ENCODE data around the gene TRIOBP.
A peak's percentile ranks its signal among the peaks of the same experiment; 100 is the strongest.

Gene TRIOBP

DNA sequence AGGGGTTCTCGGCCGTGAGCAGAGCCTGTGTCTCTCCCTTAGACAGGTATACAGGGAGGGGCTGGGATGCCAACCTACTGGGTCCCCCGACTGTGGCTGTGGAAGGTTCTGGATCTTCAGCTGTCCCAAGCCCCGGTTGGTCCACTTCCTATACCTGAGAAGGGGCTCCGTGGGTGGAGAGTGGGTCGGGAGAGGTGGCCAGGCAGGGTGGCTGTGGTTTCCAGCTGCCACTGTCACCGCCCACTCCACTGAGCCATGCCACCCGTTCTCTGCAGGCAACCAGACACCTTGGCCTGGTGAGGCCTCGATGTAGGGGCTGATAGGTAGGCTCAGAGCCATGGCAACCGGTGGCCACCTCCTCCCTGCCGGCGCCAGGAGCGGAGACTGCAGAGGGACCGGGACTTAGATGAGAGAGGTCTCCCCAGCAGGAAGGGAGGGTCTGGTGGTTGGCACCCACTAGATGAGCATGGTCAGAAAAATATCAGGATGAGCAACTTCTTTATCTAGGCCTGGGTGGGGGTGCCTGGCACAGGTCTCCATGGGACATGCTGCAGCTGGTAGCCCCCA, 53.8 kb downstream of the TRIOBP start:
- DNase-seq, result peak; percentile 31

DNA sequence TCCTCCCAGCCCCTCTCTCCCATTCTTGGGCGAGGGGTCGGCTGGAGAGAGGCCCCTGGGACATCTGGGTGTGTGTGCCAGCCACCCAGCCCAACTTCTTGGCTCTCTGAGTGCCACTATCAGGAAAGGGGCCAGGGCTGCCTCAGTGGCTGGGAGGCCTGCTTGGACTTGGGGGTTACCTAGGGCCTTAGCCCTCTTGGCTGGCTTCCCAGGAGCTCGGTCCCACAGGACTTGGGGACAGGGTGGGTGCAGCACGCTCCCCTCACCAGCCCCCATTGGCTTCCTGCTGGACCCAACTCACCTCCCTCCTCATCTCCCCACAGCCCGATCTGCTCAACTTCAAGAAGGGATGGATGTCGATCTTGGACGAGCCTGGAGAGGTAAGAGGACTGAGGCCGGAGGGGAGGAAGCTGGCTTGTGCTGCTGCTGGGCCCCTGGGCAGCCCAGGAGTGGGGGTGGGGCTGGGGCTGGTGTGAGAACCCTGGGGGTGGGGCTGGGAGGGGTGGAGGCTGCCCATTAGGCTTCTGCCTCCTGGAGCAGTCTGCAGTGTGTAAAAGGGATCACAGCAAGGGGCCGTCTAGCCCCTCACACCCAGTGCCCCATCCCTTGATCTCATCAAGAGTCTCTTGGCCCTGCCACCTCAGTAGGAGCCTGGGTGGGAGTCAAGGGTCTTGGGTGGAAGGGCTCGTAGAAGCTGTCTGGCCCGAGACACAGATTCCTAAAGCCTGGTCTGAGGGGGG, 54.8 kb downstream of the TRIOBP start:
- no peak for DNase-seq

DNA sequence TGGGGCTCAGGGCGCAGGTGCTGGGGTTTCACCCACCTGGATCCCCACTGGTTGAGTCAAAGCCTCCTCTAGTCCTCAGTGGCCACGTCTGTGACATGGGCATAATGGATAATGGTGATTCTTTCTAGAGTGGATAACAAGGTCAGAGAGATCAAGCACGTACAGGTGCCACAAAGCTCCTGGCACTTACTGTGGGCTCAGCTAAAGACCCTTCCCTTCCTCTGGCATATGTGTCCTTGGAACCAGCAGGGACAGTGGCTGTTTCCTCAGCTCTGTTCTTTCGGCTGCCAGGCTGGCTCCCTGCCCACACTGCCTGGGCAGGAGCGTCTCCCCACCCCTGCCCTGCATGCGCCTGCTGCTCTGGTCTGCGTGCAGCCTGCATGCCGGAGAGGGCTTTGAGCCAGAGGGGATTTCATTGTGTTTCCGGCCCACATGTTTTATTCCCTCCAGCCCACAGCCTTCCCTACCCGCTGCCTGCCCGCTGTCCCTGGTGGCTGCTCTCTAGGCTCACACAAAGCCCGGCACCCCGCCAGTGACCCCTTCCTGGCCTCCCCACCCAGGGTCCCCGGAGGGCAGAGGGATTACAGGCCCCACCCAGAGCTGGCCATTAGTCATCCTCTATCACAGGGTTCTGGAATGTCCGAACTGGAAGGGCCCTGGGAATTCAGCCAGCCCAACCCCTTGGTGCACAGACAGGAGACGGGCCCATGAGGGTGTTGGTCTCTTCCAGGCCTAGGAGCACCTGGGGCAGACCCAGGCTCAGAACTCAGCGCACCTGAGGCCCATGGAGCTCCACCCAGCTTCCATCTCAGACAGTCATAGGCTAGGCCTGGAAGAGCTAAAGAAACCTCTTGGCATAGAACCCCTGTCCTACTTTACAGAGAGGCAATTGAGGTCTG, 55.6 kb downstream of the TRIOBP start:
- peak; percentile 93 for DNase-seq

DNA sequence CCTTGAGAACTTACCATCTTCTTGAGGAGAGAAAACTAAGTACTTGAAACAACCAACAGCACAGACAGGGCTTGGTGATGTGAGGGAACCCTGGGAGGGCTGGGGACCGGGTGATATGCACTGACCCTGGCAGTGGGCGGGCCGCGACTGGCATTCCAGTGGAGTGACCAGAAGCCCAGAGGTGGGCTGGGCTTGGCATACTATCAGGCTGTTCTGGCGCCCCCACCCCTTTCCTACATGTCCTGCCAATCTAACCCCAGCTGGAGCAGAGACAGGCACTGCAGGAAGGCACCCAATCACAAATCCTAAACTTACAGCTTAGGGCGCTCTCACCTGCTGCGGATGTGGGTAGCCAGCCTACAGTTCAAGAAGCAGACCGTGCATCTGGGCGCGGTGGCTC, 56.9 kb downstream of the TRIOBP start:
- no peak for DNase-seq

DNA sequence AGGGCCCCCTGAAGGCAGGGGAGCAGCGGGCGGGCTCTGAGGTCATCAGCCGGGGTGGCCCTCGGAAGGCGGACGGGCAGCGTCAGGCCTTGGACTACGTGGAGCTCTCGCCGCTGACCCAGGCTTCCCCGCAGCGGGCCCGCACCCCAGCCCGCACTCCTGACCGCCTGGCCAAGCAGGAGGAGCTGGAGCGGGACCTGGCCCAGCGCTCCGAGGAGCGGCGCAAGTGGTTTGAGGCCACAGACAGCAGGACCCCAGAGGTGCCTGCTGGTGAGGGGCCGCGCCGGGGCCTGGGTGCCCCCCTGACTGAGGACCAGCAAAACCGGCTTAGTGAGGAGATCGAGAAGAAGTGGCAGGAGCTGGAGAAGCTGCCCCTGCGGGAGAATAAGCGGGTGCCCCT, 60.8 kb downstream of the TRIOBP start:
- DNase-seq, result no peak

DNA sequence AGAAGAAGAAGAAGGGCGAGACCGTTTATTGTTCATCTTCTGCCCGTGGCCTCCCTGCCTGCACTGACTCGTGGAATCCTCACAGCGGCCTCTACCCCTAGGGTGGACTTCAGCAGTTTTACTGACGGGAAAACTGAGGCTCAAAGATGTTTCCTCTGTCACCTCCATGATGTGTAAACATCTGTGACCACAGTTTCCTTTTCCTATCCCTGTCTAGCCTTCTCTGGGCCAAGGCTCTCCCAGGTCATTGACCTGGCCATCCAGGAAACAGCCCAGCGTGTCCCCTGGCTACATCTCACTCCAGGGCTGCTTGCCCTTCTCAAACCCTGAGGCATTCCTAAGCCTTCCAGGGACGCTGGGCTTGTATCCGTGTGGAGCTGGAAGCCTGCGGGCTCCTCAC, 61.8 kb downstream of the TRIOBP start:
- DNase-seq, result no peak

DNA sequence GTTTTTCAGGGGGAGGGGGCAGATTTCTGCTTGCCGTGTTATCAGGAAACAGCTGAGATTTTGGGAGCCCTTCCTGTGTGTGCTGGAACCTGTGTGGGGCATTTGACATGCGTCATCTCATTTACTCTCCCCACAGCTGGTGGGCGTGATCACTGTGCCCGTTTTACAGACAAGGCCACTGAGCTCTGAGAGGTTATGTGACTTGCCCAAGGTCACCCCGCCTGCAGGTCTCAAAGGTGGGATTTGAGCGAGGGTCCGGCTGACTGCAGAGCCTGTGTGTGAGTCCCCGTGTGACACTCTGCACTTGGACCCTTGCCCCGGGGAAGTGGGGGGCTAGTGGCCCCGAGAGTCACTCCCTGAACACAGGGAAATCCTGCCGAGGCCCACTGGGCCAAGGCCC, 62.4 kb downstream of the TRIOBP start:
- no peak for DNase-seq

DNA sequence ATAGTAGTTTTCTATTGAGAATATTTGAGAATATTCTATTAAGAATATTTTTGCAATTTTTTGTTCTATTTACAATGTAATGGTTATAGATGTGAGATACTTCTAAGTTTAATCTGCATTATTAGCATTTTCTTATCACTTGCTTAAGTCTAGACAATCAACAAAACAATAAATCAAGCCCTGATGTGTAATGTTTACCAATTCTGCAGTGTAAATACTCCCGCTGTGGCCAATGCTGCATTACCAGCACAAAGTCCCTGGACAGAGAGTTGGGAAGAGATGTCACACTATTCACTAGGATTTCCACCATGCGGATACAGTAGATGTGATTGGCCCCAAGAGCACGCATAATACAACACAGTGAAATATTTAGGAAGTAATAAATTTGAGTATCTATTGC, 63.3 kb downstream of the TRIOBP start:
- no peak for DNase-seq

DNA sequence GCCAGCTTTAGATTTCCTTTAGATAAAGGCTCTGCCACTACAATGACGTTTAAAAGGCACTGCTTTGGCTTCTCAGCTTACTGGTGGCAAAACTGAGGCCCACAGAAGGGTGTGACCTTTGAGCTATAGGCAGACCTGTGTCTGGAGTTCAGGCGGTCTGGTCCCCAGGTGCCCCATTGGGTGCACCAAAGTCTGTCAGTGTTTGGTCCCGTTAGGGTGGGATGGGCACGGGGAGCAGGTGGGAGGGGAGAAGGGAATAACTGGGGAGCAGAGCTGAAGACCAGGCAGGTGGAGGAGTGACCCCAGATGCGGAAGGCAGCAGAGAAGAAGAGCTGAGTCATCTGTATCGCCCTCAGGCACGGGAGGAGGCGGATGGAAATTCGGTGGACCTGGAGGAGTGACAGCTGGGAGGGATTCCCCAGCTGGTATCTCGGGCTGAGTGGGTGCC, 65.6 kb downstream of the TRIOBP start:
- peak; percentile 53 for DNase-seq

DNA sequence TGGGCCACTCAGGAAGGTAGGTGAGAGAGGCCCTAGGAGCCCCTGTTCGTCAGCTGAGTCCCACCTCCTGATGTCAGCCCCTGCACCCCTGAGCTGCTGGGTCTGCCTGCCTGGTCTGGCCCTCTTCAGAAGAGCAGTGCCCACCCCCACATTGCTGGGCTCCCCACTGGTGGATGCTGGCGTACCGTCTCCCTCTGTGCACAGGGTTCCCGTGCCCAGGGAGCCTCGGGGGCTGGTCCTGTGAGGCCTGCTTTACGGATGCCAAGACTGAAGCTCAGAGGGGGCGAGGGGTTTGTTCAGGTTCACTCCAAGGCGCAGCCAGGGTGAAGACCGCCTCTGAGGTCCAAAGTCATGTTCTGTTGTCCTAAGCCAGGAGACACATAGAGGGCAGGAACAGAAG, 66.2 kb downstream of the TRIOBP start:
- DNase-seq, result no peak

DNA sequence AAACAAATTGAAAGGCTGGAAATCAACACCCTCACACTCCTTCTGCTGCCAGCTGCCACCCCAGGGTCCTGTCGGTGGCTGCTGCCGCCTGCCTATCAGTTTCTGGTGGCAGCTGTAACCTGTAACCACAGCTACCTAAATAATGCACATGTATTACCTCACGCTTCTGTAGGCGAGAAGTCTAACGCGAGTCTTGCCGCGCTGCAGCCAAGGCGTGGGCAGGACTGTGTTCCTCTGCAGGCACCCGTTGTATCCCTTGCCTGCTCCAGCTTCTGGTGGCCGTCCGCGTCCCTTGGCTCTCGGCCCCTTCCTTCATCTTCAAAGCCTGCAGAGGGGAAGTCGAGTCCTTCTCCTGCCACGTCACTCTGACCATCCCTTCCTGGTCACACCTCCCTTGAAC, 66.8 kb downstream of the TRIOBP start:
- no peak for DNase-seq

DNA sequence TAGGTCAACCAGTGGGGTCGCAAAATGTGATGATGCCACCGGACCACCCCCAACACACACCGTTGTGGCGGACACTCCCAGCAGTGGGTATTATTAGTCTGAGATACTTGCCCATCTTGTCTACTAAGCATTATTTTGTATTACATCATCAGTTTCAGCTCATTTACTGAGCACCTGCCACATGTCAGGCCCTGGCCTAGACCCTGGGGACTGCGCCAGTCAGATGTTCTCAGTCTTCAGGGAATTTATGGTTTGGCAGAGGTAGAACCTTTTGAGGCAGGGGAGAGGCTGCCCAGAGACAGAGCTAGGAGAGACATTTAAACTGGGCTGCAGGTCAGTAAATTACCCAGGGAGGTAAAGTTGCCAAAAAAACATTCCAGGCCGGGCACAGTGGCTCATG, 67.8 kb downstream of the TRIOBP start:
- no peak for DNase-seq

DNA sequence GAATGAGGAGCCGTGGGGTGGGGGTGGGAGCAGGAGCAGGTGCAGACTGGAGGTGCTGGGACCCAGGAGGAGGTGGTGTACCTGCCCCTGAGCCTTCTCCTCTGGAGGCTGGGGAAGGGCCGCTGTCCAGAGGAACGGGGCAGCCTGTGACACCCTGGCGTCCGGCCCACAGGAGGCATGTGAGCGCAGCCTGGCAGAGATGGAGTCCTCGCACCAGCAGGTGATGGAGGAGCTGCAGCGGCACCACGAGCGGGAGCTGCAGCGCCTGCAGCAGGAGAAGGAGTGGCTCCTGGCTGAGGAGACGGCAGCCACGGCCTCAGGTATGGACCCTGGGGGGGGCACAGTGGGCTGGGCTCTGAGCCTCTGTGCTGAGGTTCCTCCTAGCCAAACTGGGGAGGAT, 68.7 kb downstream of the TRIOBP start:
- DNase-seq, result no peak

DNA sequence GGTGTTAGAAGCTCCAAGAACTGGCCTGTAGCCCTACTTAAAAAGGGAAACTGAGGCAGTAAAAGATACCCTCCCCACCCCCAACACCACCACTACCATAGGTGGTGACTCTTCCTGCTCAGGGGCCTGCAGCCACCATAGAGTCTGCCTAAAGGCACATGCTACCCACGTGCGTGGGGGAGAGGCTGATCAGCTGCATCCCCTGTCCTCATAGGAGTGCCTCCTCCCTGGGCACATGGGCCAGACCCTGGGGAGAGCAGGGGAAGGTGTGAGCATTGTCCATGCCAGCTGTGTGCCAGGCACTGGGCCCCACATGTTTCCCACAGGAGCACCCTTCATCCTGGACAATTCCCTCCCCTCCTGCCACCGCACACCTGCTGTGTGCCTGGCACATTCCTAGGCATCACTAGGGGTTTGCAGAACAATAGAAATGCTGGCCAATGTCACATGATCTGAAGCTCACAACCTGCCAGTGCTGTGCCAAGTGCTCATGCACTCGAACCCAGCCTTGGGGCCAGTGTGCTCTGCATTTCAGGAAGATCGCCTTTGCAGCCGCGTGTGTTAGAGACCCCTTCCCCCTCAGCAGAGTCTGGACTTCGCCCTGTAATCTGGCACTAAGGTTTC, 69.2 kb downstream of the TRIOBP start:
- DNase-seq, result no peak

DNA sequence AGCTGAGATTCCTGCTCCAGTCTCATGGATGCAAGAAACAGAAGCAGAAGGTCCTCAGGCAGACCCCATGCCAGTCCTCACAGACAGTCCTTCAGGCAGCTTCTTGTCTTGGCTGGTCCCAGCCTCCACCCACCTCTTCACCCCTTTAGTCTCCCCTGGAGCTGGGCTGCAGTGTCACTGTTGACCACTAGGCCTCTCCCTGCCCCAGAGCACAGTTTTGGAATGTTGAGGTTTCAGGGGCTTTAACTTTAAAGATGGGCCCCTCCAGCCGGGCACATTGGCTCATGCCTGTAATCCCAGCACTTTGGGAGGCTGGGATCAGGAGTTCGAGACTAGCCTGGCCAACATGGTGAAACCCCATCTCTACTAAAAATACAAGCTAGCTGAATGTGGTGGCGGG, 71.4 kb downstream of the TRIOBP start:
- no peak for DNase-seq

DNA sequence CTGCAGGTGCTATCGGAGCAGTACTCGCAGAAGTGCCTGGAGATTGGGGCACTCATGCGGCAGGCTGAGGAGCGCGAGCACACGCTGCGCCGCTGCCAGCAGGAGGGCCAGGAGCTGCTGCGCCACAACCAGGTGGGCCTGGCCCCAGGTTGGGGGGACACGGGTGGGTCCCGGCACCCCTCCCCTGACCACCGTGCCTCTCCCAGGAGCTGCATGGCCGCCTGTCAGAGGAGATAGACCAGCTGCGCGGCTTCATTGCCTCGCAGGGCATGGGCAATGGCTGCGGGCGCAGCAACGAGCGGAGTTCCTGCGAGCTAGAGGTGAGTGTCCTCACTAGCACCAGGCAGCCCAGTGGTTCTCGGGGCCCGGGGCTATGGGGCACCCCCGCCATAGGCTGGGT, 72.2 kb downstream of the TRIOBP start:
- no peak for DNase-seq

DNA sequence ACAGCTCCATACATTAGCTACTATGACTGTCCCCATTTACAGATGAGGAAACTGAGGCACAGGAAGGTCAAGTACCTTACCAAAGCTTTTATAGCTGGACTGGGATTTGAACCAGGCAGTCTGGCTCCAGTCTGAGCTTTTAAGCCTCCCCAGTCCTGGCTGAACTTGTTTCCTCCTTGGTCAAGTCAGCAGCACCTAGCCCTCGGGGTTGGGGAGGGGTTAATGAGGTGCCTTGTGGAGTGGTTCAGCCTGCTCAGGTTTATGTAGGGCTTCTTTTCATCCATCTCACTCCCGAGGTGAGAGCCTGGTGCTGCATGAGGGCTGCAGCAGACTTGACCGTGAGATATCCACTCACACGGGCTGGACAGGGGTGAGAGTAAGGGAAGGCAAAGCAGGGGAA, 74.2 kb downstream of the TRIOBP start:
- DNase-seq, result no peak

DNA sequence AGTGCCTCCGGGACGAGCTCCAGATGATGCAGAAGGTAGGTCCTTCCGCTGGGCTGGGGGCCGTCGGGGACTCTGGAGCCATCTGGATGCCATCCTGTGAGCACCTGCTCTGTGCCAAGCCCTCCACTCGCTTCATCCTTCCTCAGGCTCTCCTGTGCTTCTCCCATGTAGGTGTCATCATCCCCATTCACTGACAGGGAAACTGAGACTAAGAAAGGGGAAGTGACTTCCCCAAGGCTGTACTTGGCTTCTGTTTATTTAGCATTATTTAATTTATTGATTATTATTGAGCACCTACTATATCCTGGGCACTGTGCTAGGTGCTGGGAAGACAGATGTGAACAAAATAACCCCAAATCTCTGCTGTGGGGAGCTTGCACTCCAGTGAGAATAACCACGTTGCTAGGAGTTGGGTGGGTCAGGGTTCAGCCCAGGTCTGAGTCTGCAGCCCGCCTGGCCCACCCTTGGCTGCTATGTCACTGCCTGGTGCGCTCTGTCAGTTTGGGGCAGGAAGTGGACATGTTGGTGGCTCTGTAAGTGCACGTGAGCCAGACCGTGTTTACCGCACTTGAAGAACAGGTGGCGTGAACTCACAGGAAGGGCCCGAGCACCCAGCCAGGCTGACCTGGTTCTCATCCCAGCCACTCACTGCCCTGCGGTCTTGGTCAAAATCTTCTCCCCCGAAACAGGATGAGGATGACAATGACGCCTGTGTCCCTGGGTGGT, 75.0 kb downstream of the TRIOBP start:
- DNase-seq, result no peak

DNA sequence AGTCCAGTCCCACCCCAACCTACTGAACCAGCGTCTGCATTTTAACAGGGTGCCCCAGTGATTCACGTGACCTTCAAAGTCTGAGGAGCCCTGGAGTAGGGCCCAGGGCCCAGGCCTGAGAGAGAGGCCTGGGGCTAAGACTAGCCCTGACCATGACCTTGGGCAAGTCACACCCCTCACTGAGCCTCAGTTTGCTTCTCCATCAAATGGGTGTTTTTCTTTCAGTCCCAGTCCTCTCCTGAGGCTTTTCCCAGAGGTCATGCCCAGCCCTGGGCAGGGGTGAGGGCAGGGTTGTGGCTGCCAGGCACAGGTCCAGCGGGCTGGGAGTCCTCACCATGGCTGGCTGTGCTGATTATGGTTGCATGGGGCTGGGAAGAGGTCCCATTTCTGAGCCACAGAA, 77.9 kb downstream of the TRIOBP start:
- DNase-seq, result no peak

DNA sequence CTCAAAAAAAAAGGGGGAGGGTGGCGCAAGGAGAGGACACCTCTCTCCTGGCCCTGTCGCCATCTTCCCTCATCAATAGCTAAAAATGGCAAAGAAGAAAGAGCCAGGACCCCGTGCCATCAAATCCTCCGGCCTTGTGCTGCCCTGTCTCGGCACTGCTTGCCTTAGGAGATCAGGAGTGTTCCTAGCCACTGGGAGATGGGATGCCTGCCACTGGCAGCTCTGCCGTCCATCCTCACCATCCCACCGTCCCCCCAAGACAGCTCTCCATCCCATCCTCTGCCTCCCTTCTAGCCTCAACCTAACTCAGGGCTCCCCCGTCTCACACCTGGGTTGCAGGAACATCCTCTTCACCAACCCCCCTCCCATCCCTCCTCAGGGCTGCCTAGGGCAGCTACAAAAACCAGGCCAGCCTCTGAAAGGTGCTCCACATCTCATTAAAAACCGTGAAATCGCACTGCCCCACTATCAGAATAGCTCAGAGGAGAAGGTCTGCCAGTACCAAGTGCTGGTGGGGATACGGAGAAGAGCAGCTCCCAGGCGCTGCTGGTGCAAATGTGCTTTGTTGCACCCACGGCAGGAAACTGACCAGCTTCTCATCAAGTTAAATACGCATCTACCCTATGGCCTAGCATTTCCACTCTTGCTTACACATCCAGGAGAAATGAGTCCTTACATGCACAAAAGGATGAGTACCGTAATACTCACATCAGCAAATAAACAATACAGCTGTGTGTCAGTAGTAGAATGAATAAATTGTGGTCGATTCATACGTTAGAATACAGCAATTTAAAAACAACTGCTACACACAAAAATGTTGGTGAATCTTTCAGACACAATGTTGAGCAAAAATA, 79.2 kb downstream of the TRIOBP start:
- DNase-seq, result no peak

DNA sequence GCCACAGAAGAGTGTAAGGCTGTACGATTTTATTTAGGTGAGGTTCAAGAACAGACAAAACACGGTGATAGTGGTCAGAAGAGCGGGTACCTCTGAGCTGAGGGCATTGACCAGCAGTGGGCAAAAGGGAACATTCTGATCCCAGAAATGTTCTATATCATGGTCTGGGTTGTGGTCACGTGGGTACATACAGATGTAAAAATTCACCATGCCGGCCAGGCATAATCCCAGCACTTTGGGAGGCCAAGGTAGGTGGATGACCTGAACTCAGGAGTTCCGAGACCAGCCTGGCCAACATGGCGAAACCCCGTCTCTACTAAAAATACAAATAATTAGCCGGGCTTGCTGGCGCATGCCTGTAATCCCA, 79.8 kb downstream of the TRIOBP start:
- DNase-seq, result no peak

DNA sequence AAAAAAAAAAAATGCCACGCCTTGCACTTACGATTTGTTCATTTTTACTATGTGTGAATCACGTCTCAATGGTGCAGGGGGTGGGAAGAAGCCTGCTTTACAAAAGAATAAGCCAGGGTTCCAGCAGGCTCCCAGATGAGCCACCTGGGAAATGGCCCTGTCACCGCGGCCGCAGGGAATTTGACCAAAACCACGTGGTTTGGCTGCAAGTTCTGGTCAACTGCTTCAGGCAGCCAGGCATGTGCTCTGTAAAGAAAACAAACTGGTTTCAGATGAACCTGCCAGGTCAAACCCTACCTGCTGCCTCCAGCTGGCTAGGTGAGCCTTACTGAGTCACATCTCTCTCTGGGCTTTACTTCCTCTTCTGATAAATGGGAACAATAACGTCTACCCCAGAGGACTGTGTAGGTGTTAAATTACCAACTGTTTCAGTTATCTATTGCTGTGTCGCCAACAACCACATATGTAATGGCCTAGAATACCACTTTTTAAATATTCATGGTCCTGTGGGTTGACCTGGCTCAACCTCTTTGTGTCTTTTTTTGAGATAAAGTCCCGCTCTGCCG, 80.4 kb downstream of the TRIOBP start:
- no peak for DNase-seq

All from NCI-H226 (cell line).